ENCODE data around the gene WNK1.

WNK1 gene

DNA sequence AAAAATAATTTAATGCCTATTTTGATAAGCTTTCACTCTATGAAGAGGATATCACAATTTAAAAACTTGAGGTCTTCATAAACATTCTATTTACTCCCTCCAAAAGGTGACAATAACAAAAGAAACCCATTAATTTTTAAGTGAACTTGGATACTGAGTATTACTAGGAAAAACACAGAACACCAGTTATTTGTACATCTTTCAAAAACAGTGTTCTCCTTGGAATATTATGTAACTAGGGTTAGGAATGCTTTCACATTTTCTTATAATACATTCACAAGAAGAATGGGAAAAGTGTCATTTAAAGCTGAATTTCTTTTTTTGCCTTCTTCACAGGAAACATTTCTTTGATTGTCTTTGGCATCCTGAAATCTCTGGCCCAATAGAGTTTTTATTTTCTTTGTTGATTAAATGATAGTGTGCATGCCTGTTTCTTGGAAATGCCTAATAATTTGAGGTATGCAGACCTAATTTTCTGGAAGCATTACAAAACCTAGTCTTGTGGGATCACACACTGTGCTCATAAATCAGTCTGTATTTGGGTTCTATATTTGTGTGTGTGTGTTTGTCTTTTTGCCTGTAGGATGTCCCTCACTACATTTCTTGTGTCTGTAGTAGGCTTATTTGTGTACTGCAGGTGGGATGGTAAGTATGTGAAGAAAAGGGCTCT lies 76.5 kb downstream of the WNK1 start:
- DNase-seq (ENCODE audit: low read depth) = no peak
- TF ChIP-seq, protein P1, sequence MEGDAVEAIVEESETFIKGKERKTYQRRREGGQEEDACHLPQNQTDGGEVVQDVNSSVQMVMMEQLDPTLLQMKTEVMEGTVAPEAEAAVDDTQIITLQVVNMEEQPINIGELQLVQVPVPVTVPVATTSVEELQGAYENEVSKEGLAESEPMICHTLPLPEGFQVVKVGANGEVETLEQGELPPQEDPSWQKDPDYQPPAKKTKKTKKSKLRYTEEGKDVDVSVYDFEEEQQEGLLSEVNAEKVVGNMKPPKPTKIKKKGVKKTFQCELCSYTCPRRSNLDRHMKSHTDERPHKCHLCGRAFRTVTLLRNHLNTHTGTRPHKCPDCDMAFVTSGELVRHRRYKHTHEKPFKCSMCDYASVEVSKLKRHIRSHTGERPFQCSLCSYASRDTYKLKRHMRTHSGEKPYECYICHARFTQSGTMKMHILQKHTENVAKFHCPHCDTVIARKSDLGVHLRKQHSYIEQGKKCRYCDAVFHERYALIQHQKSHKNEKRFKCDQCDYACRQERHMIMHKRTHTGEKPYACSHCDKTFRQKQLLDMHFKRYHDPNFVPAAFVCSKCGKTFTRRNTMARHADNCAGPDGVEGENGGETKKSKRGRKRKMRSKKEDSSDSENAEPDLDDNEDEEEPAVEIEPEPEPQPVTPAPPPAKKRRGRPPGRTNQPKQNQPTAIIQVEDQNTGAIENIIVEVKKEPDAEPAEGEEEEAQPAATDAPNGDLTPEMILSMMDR (IDR thresholded peaks at IDR 0.05; ENCODE audit: control insufficient read depth, insufficient read depth, low read depth, low read length, missing control alignments) = no peak
- no peak overlapping the region for H3K4me3 ChIP-seq (ENCODE audit: control insufficient read depth, low read depth, low read length)

DNA sequence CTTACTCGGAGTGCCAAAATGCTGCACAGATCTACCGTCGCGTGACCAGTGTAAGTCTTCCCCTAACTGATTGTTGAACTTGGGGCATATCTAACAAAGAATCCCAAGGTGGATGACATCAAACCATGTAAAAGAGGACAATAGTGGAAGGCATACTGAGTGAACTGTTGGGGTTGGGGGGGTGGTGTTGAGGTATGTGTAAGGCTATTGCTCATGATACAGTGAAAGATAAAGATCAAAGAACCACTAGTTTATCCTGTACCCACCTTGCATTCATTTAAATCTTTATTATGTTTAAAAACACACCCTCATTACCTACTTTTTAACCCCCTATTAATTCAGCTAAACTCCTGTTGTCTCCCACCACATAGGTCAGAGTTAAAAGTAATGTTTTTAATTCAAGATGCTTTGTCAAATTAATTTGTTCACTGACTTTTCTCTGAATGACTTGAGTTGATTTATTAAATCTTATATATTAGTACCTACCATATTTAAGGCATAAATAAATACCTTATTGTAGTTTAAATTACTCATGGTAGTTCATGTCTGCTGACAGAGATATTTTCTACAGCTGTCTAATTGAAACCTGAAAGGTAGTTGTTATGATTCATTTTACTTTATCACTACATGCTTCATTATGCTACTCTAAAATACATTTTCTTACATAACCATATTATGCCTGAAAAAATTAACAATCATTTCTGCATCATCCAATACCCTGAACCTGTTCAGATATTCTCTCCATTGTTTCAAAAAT lies 77.9 kb downstream of the WNK1 start:
- no peak for DNase-seq (ENCODE audit: low read depth)
- TF ChIP-seq, protein P1 (IDR thresholded peaks at IDR 0.05; ENCODE audit: control insufficient read depth, insufficient read depth, low read depth, low read length, missing control alignments) = no peak
- no peak overlapping the region for H3K4me3 ChIP-seq (ENCODE audit: control insufficient read depth, low read depth, low read length)

DNA sequence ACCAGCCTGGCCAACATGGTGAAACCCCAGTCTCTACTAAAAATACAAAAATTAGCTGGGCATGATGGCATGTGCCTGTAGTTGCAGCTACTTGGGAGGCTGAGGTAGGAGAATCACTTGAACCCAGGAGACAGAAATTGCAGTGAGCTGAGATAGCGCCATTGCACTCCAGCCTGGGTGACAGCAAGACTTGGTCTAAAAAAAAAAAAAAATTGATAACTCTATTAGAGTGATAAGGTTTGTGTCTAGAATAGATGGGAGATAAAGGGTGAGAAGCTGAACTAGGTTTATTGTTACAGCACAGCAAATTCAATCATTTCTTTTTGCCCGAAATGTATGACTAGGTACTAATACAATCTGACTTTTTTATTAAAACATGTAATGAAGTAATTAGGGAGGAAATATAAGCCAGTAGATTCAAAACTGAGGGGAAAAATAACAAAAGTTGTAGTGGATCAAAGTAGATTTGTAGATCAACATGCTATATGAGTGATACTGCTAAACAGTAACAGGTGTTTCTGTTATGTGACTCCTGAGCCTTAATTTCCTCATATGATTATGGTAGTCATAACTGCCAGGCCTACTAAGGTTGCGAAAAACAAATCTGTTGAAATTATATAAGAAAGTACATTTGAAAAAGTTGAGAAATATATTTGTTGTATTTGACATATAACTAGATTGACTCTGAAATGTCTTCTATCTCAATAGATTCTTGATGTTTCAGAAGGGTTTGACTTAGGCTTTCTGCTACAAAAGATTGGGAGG lies 83.6 kb downstream of the WNK1 start:
- H3K4me3 ChIP-seq (ENCODE audit: control insufficient read depth, low read depth, low read length) = no peak overlapping the region
- no peak for DNase-seq (ENCODE audit: low read depth)
- TF ChIP-seq, protein P1 (IDR thresholded peaks at IDR 0.05; ENCODE audit: control insufficient read depth, insufficient read depth, low read depth, low read length, missing control alignments) = no peak

DNA sequence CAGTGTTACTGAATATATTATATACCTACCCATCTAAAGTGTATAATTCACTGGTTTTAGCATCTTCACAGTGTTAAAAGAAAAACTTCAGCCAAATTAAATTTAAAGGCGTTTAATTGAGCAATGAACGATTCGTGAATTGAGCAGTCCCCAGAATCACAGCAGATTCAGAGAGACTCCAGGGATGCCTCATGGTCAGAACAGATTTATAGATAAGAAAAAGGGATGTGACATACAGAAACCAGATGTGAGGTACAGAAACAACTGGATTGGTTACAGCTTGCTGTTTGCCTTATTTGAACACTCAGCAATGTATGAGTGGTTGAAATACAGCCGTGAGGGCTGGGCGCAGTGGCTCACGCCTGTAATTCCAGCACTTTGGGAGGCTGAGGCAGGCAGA lies 84.6 kb downstream of the WNK1 start:
- TF ChIP-seq, protein P1 (IDR thresholded peaks at IDR 0.05; ENCODE audit: control insufficient read depth, insufficient read depth, low read depth, low read length, missing control alignments) = no peak
- no peak overlapping the region for H3K4me3 ChIP-seq (ENCODE audit: control insufficient read depth, low read depth, low read length)
- DNase-seq (ENCODE audit: low read depth) = no peak

DNA sequence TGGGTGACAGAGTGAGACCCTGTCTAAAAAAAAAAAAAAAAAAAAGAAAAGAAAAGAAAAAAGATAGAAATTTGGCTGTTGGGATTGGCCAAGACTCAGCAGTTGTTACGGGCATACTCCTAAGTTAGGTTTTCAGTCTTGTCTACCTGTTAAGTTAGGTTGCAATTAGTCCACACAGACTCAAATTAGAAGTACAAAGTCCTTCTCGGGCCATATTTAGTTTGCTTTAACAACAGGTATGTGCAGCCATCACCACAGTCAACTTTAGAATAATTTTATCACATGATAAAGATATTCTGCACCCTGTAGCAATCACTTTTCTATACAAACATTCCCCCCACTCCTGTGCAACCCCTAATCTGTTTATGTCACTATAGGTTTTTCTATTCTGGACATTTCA lies 85.2 kb downstream of the WNK1 start:
- H3K4me3 ChIP-seq (ENCODE audit: control insufficient read depth, low read depth, low read length) = no peak overlapping the region
- TF ChIP-seq, protein P1 (IDR thresholded peaks at IDR 0.05; ENCODE audit: control insufficient read depth, insufficient read depth, low read depth, low read length, missing control alignments) = no peak
- DNase-seq (ENCODE audit: low read depth) = no peak

DNA sequence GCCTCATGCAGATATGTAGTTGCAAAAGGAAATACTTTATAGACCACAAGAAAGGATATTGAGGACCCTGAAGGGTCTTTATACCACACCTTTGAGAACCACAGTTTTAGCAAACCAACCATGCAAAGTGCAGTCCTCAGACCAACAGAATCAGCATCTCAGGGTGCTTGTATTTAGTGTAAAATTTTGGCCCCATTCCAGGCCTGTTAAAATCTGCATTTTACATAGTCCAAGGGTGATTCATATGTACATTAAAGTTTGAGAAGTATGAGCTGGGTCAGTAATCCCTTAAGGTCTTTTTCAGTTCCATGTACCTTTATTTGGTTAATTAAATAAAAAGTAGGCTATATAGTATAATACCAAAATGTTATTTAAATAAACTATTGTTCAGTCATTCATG lies 91.2 kb downstream of the WNK1 start:
- TF ChIP-seq, protein P1 (IDR thresholded peaks at IDR 0.05; ENCODE audit: control insufficient read depth, insufficient read depth, low read depth, low read length, missing control alignments) = no peak
- DNase-seq (ENCODE audit: low read depth) = no peak
- no peak overlapping the region for H3K4me3 ChIP-seq (ENCODE audit: control insufficient read depth, low read depth, low read length)
